ENCODE data around the gene COL28A1.

The COL28A1 gene

GRCh38 chr7:7505915-7506314, 29.8 kb downstream of the COL28A1 start:
- in situ Hi-C loops (cut with MboI; ENCODE audit: low pct_unique_long_range_greater_than_20kb, low sequenced_read_pairs, unreplicated experiment) = no loop called here
- DNase-seq (ENCODE audit: low spot score) = no peak

GRCh38 chr7:7504910-7505704, 30.6 kb downstream of the COL28A1 start:
- no peak for DNase-seq (ENCODE audit: low spot score)
- in situ Hi-C loops (cut with MboI; ENCODE audit: low pct_unique_long_range_greater_than_20kb, low sequenced_read_pairs, unreplicated experiment) = no loop called here

More at GRCh38 chr7:7505915-7506314, 29.8 kb downstream of the COL28A1 start:
- TF ChIP-seq CTCF (IDR thresholded peaks at IDR 0.05; ENCODE audit: extremely low read depth, insufficient read depth, missing control alignments) = no peak

GRCh38 chr7:7499892-7500291, 35.8 kb downstream of the COL28A1 start:
- in situ Hi-C loops (cut with MboI; ENCODE audit: low pct_unique_long_range_greater_than_20kb, low sequenced_read_pairs, unreplicated experiment) = no loop called here
- no peak for TF ChIP-seq CTCF (IDR thresholded peaks at IDR 0.05; ENCODE audit: extremely low read depth, insufficient read depth, missing control alignments)
- no peak for DNase-seq (ENCODE audit: low spot score)

More at GRCh38 chr7:7504910-7505704, 30.6 kb downstream of the COL28A1 start:
- no peak for TF ChIP-seq CTCF (IDR thresholded peaks at IDR 0.05; ENCODE audit: extremely low read depth, insufficient read depth, missing control alignments)

- in situ Hi-C loops (cut with MboI; ENCODE audit: low pct_unique_long_range_greater_than_20kb, low sequenced_read_pairs, unreplicated experiment) = no loop called here
Measured at GRCh38 chr7:7498856-7499255, 36.8 kb downstream of the COL28A1 start.

GRCh38 chr7:7496311-7496710, 39.4 kb downstream of the COL28A1 start:
- in situ Hi-C loops (cut with MboI; ENCODE audit: low pct_unique_long_range_greater_than_20kb, low sequenced_read_pairs, unreplicated experiment) = no loop called here
- DNase-seq (ENCODE audit: low spot score) = no peak
- TF ChIP-seq CTCF (IDR thresholded peaks at IDR 0.05; ENCODE audit: extremely low read depth, insufficient read depth, missing control alignments) = no peak

More at GRCh38 chr7:7498856-7499255, 36.8 kb downstream of the COL28A1 start:
- no peak for DNase-seq (ENCODE audit: low spot score)
- TF ChIP-seq CTCF (IDR thresholded peaks at IDR 0.05; ENCODE audit: extremely low read depth, insufficient read depth, missing control alignments) = no peak

- in situ Hi-C loops (cut with MboI; ENCODE audit: low pct_unique_long_range_greater_than_20kb, low sequenced_read_pairs, unreplicated experiment) = no loop called here
- no peak for DNase-seq (ENCODE audit: low spot score)
- TF ChIP-seq CTCF (IDR thresholded peaks at IDR 0.05; ENCODE audit: extremely low read depth, insufficient read depth, missing control alignments) = no peak
Measured at GRCh38 chr7:7495171-7495570, 40.5 kb downstream of the COL28A1 start.

Data from GM13977 (cell line).